Measurements from ENCODE around the gene TENM4.

DNA sequence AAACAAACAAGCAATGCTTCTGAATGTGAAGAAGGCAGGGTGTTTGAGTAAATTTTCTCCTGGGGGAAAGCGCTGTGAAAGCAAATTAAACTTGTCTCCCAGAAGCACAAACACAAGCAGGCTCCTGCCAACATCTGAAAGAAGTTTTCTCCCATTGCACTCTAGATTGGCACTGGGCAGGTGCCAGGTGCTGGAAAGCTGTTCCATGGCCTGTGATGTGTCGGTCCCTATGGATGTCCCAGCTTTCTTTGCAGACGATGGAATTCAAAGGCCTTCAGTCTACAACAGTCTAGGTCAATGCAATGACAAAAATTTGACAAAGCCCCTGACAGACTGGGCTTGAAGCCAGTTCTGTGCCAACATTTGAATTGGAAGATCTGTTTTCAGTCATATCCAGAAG is 620.1 kb downstream of the TENM4 start:
- TF ChIP-seq, protein P1, sequence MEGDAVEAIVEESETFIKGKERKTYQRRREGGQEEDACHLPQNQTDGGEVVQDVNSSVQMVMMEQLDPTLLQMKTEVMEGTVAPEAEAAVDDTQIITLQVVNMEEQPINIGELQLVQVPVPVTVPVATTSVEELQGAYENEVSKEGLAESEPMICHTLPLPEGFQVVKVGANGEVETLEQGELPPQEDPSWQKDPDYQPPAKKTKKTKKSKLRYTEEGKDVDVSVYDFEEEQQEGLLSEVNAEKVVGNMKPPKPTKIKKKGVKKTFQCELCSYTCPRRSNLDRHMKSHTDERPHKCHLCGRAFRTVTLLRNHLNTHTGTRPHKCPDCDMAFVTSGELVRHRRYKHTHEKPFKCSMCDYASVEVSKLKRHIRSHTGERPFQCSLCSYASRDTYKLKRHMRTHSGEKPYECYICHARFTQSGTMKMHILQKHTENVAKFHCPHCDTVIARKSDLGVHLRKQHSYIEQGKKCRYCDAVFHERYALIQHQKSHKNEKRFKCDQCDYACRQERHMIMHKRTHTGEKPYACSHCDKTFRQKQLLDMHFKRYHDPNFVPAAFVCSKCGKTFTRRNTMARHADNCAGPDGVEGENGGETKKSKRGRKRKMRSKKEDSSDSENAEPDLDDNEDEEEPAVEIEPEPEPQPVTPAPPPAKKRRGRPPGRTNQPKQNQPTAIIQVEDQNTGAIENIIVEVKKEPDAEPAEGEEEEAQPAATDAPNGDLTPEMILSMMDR (IDR thresholded peaks at IDR 0.05) = no peak
- TF ChIP-seq POLR2A (IDR thresholded peaks at IDR 0.05) = no peak

Data from Peyer's patch (tissue), 4 donors.